Stimulated activated CD4-positive, alpha-beta T cell treated with anti-CD3 and anti-CD28 coated beads, Interleukin-2, amount 100 ng/mL, for 48 hours (primary cell): ENCODE data around the gene RAB3D.

Experiments used
- DNase-seq, 2 donors: peaks; one replicate each; pipeline ENCODE4 v3.0.0-alpha.2; 2020

Gene RAB3D

GRCh38 chr19:11293433-11294389 is 45.7 kb downstream of the RAB3D start:
- DNase-seq = peak; percentile 85

GRCh38 chr19:11291991-11292390 is 47.5 kb downstream of the RAB3D start:
- DNase-seq = no peak

GRCh38 chr19:11291415-11291814 is 48.0 kb downstream of the RAB3D start:
- DNase-seq = no peak

GRCh38 chr19:11290256-11290655 is 49.2 kb downstream of the RAB3D start:
- DNase-seq = no peak

- DNase-seq = no peak
These were observed 51.1 kb downstream of the RAB3D start for GRCh38 chr19:11288349-11288748.

GRCh38 chr19:11286312-11286974 is 53.0 kb downstream of the RAB3D start:
- DNase-seq = no peak

GRCh38 chr19:11284515-11284914 is 54.9 kb downstream of the RAB3D start:
- DNase-seq = no peak

GRCh38 chr19:11281356-11282049 is 58.0 kb downstream of the RAB3D start:
- no peak for DNase-seq

GRCh38 chr19:11279505-11280236 is 59.8 kb downstream of the RAB3D start:
- DNase-seq = peak in 1 of 2 donors; percentile 17

GRCh38 chr19:11278670-11279069 is 60.8 kb downstream of the RAB3D start:
- no peak for DNase-seq

GRCh38 chr19:11274533-11275086 is 64.8 kb downstream of the RAB3D start:
- no peak for DNase-seq

GRCh38 chr19:11273989-11274388 is 65.5 kb downstream of the RAB3D start:
- DNase-seq = no peak

- DNase-seq = no peak
These were observed 66.2 kb downstream of the RAB3D start for GRCh38 chr19:11273296-11273695.
